Ishikawa (cell line): ENCODE measurements around the gene ZDHHC7.

Source experiments
- EGR1 ChIP-seq: IDR thresholded peaks from 2 replicates; pipeline ENCODE4 v1.6.1; 2012
- FOXM1 ChIP-seq: IDR thresholded peaks from 2 replicates; pipeline ENCODE4 v1.6.1; 2012; ENCODE audit warnings: low read depth, borderline replicate concordance
- MAX ChIP-seq: IDR thresholded peaks from 2 replicates; pipeline ENCODE4 v1.6.1; 2012
- YY1 ChIP-seq: IDR thresholded peaks from 2 replicates; pipeline ENCODE4 v1.6.1; 2012; ENCODE audit warnings: low read depth

GRCh38 chr16:85017633-85018032 lies 6.3 kb upstream of the ZDHHC7 start:
- no peak for TF ChIP-seq FOXM1
- TF ChIP-seq YY1: no peak
- TF ChIP-seq MAX: no peak
- TF ChIP-seq EGR1: no peak
